A549 treated with AZD2906 at 1 μM for 4 hours (cell line): Measurements from ENCODE around the gene ARMS2. TPM values are rescaled to one million over a fixed set of nuclear protein-coding genes. Genes with fewer than 3 reads are reported as not detected.

Source experiments
- total RNA-seq: library from RNA; stranded (reverse); fragments of 200-300 nt; extraction: Qiagen RNA extraction; gene quantifications from 5 replicates; pipeline ENCODE4 v1.2.3, GENCODE V29; 2022

Gene ARMS2
- total RNA-seq = not detected in 5 replicates

GRCh38 chr10:122454603-122455080 lies at the start of gene ARMS2:
TSS of gene ARMS2 (plus strand) at chr10:122454653. CDS start at chr10:122454728, 75 bp downstream.

GRCh38 chr10:122461367-122461728 lies 6.9 kb downstream of the ARMS2 start, which contains the start of gene HTRA1:
TSS of gene HTRA1 (plus strand) at chr10:122461553. CDS start at chr10:122461653, 100 bp downstream.

Other genes with a start within 250 kb of the ARMS2 start
- gene BTBD16, start 183.4 kb upstream of the ARMS2 start, total RNA-seq = 0.41 to 0.82 TPM (median 0.66 TPM) in 5 replicates
- 16.5 to 24.2 TPM (median 21.9 TPM) in 5 replicates for gene PLEKHA1, start 79.9 kb upstream of the ARMS2 start, total RNA-seq
- gene HTRA1, start 6.9 kb downstream of the ARMS2 start, total RNA-seq = 47.9 to 56.4 TPM (median 48.7 TPM) in 5 replicates
- 0.20 to 0.30 TPM (median 0.24 TPM) in 5 replicates for gene DMBT1, start 106.1 kb downstream of the ARMS2 start, total RNA-seq
- gene C10orf120, start 245.2 kb downstream of the ARMS2 start, total RNA-seq = not detected in 5 replicates